NCI-H2029 (cell line): ENCODE results near the gene EPHA10.

Experiments used
- DNase-seq: peaks from one replicate; lab custom pipeline; 2025; lab: John Stamatoyannopoulos, UW

EPHA10 gene

GRCh38 chr1:37673920-37674319 is 91.0 kb downstream of the EPHA10 start:
- DNase-seq = no peak

- DNase-seq = no peak
Observed at GRCh38 chr1:37672136-37672870, 92.6 kb downstream of the EPHA10 start.

- no peak for DNase-seq
Observed at GRCh38 chr1:37671261-37671660, 93.7 kb downstream of the EPHA10 start.

GRCh38 chr1:37670133-37670532 is 94.8 kb downstream of the EPHA10 start:
- no peak for DNase-seq

GRCh38 chr1:37667023-37667671 is 97.8 kb downstream of the EPHA10 start:
- DNase-seq = no peak

- DNase-seq = no peak
Observed at GRCh38 chr1:37666241-37666867, 98.6 kb downstream of the EPHA10 start.
